ENCODE measurements around the gene FER.

DNA sequence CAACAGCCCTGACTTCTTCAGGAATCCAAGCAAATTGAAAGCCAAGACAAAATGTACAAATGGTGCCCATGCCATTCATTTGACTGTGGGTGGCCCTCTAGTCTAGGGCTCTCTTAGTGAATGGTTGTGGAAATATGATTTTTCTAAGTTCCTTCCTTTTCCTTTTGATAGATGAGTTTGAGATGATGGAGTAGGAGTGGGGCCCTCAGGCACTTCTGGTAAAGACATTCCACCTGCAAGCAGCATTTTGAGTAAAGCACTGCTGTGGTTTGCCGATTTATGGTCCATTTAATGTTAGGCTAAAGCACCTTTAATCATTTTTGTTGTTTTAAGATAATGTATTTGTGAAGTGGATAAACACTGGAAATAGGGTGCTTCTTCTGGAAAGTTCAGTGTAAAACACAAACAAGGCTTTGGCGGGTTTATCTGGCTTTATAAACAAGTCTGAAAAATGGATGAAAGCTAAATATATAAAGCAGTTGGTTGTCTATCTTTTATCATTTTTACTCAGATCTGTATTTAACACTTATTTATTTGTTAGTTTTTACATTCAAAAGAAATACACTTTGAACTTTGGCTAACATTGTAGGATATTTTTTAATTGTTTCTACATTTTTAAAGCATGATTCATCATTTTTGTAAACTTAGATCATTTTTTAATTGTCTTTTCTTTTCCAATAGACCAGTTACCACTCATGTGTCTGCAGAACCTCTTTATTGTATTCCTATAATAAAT is 448.6 kb downstream of the FER start:
- TF ChIP-seq CTCF (IDR thresholded peaks at IDR 0.05 in 8 of 11, conservative IDR thresholded peaks at IDR 0.05 in 3 of 11) (no peak), POLR2A (IDR thresholded peaks at IDR 0.05) (no peak)
